IgD-negative memory B cell (primary cell): ENCODE measurements around the gene XYLB. TPM values are rescaled to one million over a fixed set of nuclear protein-coding genes. Genes with fewer than 3 reads are reported as not detected.
A peak's percentile ranks its signal among the peaks of the same experiment; 100 is the strongest.
"Not testable (repeated sequence)": the region's sequence is repeated elsewhere in the genome, so short reads cannot be mapped to it uniquely, and the experiment has no call there.

ENCODE experiments used
- H3K27ac Mint-ChIP-seq, 3 donors: one replicate each; pipeline ENCODE4 v1.8.0; 2020 to 2022; ENCODE audit warnings: mild to moderate bottlenecking in 3 of 3, mixed read lengths in 3 of 3, moderate library complexity in 1 of 3
- H3K27me3 Mint-ChIP-seq: one replicate; pipeline ENCODE4 v1.8.0; 2021; ENCODE audit warnings: mixed read lengths
- H3K36me3 Mint-ChIP-seq: one replicate; pipeline ENCODE4 v1.8.0; 2020; ENCODE audit warnings: mild to moderate bottlenecking, mixed read lengths
- H3K4me1 Mint-ChIP-seq, 3 donors: one replicate each; pipeline ENCODE4 v1.8.0; 2020 to 2022; ENCODE audit warnings: mixed read lengths in 3 of 3, mild to moderate bottlenecking in 1 of 3
- H3K4me3 Mint-ChIP-seq, 4 donors: one replicate each; pipeline ENCODE4 v1.8.0; 2020 to 2022; ENCODE audit warnings: mild to moderate bottlenecking in 4 of 4, mixed read lengths in 4 of 4, moderate library complexity in 3 of 4
- H3K9me3 Mint-ChIP-seq, 3 donors: one replicate each; pipeline ENCODE4 v1.8.0; 2020 to 2021; ENCODE audit warnings: mixed read lengths in 3 of 3, mild to moderate bottlenecking in 1 of 3
- polyA plus RNA-seq: library from polyadenylated mRNA; unstranded; fragments of 300-500 nt; fragmentation: Illumina TruSeq; gene quantifications from one replicate; pipeline ENCODE4 v1.2.3, GENCODE V29; 2021

Gene XYLB
- polyA plus RNA-seq, 1 donor from 2014 or later: 0.28 TPM

GRCh38 chr3:38433661-38434060 is 87.1 kb downstream of the XYLB start:
- H3K4me1 Mint-ChIP-seq, H3K36me3 Mint-ChIP-seq, H3K27me3 Mint-ChIP-seq, H3K4me3 Mint-ChIP-seq, H3K27ac Mint-ChIP-seq: not testable (repeated sequence)
- peaks cover 3 to 35% (median 29%) of the 10 kb centered on the region in 3 donors for H3K9me3 Mint-ChIP-seq

- not testable (repeated sequence) for H3K27me3 Mint-ChIP-seq, H3K27ac Mint-ChIP-seq, H3K36me3 Mint-ChIP-seq, H3K4me1 Mint-ChIP-seq, H3K4me3 Mint-ChIP-seq
- H3K9me3 Mint-ChIP-seq: peaks cover 6 to 32% (median 17%) of the 10 kb centered on the region in 3 donors
Observed at GRCh38 chr3:38438436-38439069, 92.0 kb downstream of the XYLB start.

- not testable (repeated sequence) for H3K4me3 Mint-ChIP-seq, H3K4me1 Mint-ChIP-seq, H3K27me3 Mint-ChIP-seq, H3K9me3 Mint-ChIP-seq, H3K27ac Mint-ChIP-seq, H3K36me3 Mint-ChIP-seq
Observed at GRCh38 chr3:38443205-38443604, 96.6 kb downstream of the XYLB start.

- no peaks in the 10 kb centered on the region for H3K36me3 Mint-ChIP-seq
- peaks cover 0 to 2% (median 0%) of the 10 kb centered on the region in 3 donors for H3K4me1 Mint-ChIP-seq
- peaks cover 8% of the 10 kb centered on the region for H3K27me3 Mint-ChIP-seq
- H3K27ac Mint-ChIP-seq: no peak overlapping the region
- H3K4me3 Mint-ChIP-seq: no peak overlapping the region
- peaks cover 0 to 6% (median 3%) of the 10 kb centered on the region in 3 donors for H3K9me3 Mint-ChIP-seq
Observed at GRCh38 chr3:38446085-38446686, 99.6 kb downstream of the XYLB start.

- H3K27me3 Mint-ChIP-seq: peaks cover 8% of the 10 kb centered on the region
- no peak overlapping the region for H3K27ac Mint-ChIP-seq
- H3K36me3 Mint-ChIP-seq: no peaks in the 10 kb centered on the region
- peaks cover 0 to 6% (median 3%) of the 10 kb centered on the region in 3 donors for H3K9me3 Mint-ChIP-seq
- peaks cover 0 to 2% (median 0%) of the 10 kb centered on the region in 3 donors for H3K4me1 Mint-ChIP-seq
- H3K4me3 Mint-ChIP-seq: peak overlapping the region in 1 of 4 donors; percentile 43
Observed at GRCh38 chr3:38446812-38447211, 100.2 kb downstream of the XYLB start.

- peaks cover 0 to 6% (median 0%) of the 10 kb centered on the region in 3 donors for H3K9me3 Mint-ChIP-seq
- H3K4me1 Mint-ChIP-seq: peaks cover 0 to 10% (median 7%) of the 10 kb centered on the region in 3 donors
- H3K4me3 Mint-ChIP-seq: peak overlapping the region in 1 of 4 donors; percentile 90
- H3K27me3 Mint-ChIP-seq: peaks cover 14% of the 10 kb centered on the region
- no peaks in the 10 kb centered on the region for H3K36me3 Mint-ChIP-seq
- H3K27ac Mint-ChIP-seq: no peak overlapping the region
Observed at GRCh38 chr3:38450853-38451252, 104.3 kb downstream of the XYLB start.

- Mint-ChIP-seq H3K9me3 (peaks cover 0 to 6% (median 0%) of the 10 kb centered on the region in 3 donors), H3K4me1 (peaks cover 0 to 13% (median 8%) of the 10 kb centered on the region in 3 donors), H3K4me3 (peak within 1 kb of the TSS; percentile 92 to 98 (median 96)), H3K27ac (peak within 1 kb of the TSS; percentile 33 to 78 (median 70)), H3K36me3 (no peaks in the 10 kb centered on the region), H3K27me3 (peaks cover 13% of the 10 kb centered on the region)
Observed at GRCh38 chr3:38453075-38453912, 106.7 kb downstream of the XYLB start, which contains the start of gene ACVR2B. TSS of gene ACVR2B (plus strand) at chr3:38453890. CDS start at chr3:38454323, 433 bp downstream.

- Mint-ChIP-seq H3K36me3 (no peaks in the 10 kb centered on the region), H3K4me3 (peak overlapping the region in 1 of 4 donors; percentile 92), H3K4me1 (peaks cover 0 to 15% (median 8%) of the 10 kb centered on the region in 3 donors), H3K27me3 (peaks cover 13% of the 10 kb centered on the region), H3K9me3 (peaks cover 0 to 6% (median 0%) of the 10 kb centered on the region in 3 donors), H3K27ac (no peak overlapping the region)
Observed at GRCh38 chr3:38453913-38454177, 107.3 kb downstream of the XYLB start.

GRCh38 chr3:38454178-38454883 is 107.7 kb downstream of the XYLB start:
- Mint-ChIP-seq H3K9me3 (peaks cover 0 to 6% (median 0%) of the 10 kb centered on the region in 3 donors), H3K4me3 (peak overlapping the region; percentile 92 to 98 (median 96)), H3K27ac (peak overlapping the region in 2 of 3 donors; percentile 33 to 70), H3K27me3 (peaks cover 13% of the 10 kb centered on the region), H3K4me1 (peaks cover 0 to 15% (median 8%) of the 10 kb centered on the region in 3 donors), H3K36me3 (no peaks in the 10 kb centered on the region)

- H3K9me3 Mint-ChIP-seq: peaks cover 0 to 6% (median 0%) of the 10 kb centered on the region in 3 donors
- H3K27me3 Mint-ChIP-seq: peaks cover 13% of the 10 kb centered on the region
- H3K36me3 Mint-ChIP-seq: no peaks in the 10 kb centered on the region
- H3K27ac Mint-ChIP-seq: peak overlapping the region in 2 of 3 donors; percentile 70 to 71
- peaks cover 0 to 15% (median 8%) of the 10 kb centered on the region in 3 donors for H3K4me1 Mint-ChIP-seq
- H3K4me3 Mint-ChIP-seq: peak overlapping the region; percentile 92 to 98 (median 96)
Observed at GRCh38 chr3:38454884-38455638, 108.5 kb downstream of the XYLB start.

- peak overlapping the region; percentile 91 to 98 (median 94) for H3K4me3 Mint-ChIP-seq
- no peaks in the 10 kb centered on the region for H3K36me3 Mint-ChIP-seq
- H3K27me3 Mint-ChIP-seq: peaks cover 13% of the 10 kb centered on the region
- H3K4me1 Mint-ChIP-seq: peaks cover 0 to 14% (median 8%) of the 10 kb centered on the region in 3 donors
- peak overlapping the region in 2 of 3 donors; percentile 55 to 71 for H3K27ac Mint-ChIP-seq
- peaks cover 0 to 1% (median 0%) of the 10 kb centered on the region in 3 donors for H3K9me3 Mint-ChIP-seq
Observed at GRCh38 chr3:38455639-38456430, 109.2 kb downstream of the XYLB start.

- H3K27me3 Mint-ChIP-seq: peaks cover 11% of the 10 kb centered on the region
- peaks cover 0 to 13% (median 8%) of the 10 kb centered on the region in 3 donors for H3K4me1 Mint-ChIP-seq
- H3K27ac Mint-ChIP-seq: no peak overlapping the region
- peak overlapping the region in 2 of 4 donors; percentile 10 to 98 for H3K4me3 Mint-ChIP-seq
- H3K9me3 Mint-ChIP-seq: no peaks in the 10 kb centered on the region
- no peaks in the 10 kb centered on the region for H3K36me3 Mint-ChIP-seq
Observed at GRCh38 chr3:38457111-38458003, 110.8 kb downstream of the XYLB start.
